ENCODE results near the gene C5AR2.

DNA sequence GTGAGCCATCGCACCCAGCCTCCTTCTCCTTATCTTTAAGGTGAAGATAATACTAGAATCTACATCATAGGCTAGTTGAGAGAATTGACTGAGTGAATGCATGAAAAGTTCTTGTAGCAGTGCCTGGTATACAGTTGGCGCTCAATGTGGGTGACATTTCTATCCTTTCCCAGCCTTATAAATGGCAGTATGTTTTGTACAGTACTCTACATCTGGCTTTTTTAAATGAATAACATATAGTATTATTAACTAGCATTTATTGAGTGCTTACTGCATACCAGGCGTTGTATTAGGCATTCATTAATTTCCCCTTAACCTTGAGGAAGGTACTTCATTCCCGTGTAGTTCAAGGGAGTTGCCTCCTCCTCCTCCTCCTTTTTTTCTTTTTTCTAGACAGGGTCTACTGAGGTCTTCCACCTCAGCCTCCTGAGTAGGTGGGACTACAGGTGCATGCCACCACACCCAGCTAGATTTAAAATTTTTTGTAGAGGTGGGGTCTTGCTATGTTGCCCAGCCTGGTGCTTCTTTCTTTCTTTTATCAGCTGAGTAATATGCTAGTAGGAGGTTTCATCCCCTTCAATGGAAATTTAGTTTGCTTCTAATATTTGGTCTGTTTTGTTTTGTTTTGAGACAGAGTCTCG is 19.5 kb upstream of the C5AR2 start:
- TF ChIP-seq, protein P1, sequence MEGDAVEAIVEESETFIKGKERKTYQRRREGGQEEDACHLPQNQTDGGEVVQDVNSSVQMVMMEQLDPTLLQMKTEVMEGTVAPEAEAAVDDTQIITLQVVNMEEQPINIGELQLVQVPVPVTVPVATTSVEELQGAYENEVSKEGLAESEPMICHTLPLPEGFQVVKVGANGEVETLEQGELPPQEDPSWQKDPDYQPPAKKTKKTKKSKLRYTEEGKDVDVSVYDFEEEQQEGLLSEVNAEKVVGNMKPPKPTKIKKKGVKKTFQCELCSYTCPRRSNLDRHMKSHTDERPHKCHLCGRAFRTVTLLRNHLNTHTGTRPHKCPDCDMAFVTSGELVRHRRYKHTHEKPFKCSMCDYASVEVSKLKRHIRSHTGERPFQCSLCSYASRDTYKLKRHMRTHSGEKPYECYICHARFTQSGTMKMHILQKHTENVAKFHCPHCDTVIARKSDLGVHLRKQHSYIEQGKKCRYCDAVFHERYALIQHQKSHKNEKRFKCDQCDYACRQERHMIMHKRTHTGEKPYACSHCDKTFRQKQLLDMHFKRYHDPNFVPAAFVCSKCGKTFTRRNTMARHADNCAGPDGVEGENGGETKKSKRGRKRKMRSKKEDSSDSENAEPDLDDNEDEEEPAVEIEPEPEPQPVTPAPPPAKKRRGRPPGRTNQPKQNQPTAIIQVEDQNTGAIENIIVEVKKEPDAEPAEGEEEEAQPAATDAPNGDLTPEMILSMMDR (conservative IDR thresholded peaks at IDR 0.05), result no peak
- no peak for TF ChIP-seq ZFX (IDR thresholded peaks at IDR 0.05)
